NCI-H1048 (cell line): ENCODE results near the gene HIBADH.
"Not testable (repeated sequence)": the region's sequence is repeated elsewhere in the genome, so short reads cannot be mapped to it uniquely, and the experiment has no call there.

ENCODE experiments used
- DNase-seq: peaks from one replicate; lab custom pipeline; 2025; lab: John Stamatoyannopoulos, UW

Gene HIBADH

DNA sequence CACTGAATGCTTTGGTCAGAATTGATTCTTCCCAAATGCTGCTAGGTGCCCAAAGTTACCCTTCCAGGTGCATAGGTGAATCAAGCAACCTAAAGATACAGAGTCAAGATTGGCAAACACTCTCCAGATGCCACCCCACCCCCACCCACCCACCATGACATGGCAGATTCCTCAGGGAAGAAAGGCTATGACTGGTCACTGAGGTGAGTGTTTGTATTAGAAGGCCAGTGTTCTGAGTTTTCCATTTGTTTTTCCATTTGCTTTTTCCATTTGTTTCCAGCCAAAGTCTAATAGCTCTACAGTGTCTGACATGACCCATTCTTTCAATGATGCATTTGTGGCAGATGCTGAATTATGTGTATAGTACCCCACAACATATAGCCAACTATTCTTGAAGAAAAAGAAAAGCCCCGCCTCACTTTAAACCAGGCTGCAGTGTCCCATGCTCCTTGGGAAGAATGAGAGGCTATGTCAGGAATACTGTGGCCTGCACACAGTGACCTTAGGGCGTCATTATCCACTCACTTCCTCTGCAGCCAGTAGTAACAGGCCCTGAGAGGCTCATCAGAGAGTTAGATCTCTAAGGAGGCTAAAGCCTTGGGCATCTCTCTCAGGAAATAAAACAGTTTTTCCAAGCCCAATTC is 16.1 kb upstream of the HIBADH start:
- DNase-seq, result no peak

DNA sequence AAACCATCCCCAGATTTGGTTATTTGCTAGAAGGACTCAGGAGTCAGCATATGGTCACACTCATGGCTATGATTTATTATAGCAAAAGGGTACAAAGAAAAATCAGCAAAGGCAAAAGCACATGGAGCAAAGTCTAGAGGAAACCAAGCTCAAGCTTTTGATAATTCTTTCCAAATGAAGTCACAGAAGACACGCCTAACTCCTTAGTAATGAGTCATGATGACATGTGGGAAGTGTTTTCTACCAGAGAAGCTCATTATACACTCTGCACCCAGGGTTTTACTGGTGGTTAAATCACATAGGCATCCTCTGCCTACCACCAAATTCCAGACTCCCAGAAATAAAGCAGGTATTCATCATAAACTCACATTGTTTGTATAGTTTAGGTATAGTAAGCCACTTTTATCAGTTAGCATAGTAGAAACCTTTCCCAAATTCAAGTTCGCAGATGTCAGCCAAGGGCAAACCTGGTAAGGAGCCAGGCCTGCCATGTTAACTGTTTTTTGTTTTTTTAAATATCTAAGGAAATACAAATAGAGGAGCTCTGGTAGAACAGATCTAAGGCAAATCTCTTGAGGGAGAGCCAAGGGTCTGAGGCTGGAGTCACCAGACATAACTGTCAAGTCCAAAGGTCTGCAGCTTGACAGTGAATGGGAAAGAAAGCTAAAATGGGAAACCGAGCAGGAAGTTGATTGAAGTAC is 15.4 kb upstream of the HIBADH start:
- no peak for DNase-seq

DNA sequence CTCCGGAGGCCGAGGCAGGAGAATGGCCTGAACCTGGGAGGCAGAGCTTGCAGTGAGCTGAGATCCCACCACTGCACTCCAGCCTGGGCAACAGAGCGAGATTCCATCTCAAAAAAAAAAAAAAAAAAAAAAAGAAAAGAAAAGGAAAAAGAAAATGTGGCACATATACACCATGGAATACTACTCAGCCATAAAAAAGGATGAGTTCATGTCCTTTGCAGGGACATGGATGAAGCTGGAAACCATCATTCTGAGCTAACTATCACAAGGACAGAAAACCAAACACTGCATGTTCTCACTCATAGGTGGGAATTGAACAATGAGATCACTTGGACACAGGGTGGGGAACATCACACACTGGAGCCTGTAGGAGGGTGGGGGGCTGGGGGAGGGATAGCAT is 11.4 kb upstream of the HIBADH start:
- not testable (repeated sequence) for DNase-seq

DNA sequence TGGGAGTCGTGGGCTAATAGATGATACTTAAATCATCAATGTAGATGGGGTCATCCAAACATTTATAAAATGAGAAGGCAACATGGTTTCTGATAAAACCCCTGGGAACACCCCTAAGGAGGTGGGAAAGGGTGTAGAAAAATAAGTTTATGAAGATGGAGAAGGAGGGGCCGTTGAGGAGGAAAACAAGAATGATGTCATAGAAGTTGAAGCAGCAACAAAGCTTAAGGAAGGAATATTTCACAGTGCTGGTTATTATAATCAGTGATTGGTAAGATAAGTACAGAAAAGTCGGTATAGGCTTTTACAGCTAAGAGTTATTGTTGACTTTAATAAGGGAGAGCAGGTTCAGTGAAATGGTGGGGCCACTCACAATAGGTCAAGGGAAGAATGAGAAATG is 9.0 kb upstream of the HIBADH start:
- DNase-seq, result no peak

DNA sequence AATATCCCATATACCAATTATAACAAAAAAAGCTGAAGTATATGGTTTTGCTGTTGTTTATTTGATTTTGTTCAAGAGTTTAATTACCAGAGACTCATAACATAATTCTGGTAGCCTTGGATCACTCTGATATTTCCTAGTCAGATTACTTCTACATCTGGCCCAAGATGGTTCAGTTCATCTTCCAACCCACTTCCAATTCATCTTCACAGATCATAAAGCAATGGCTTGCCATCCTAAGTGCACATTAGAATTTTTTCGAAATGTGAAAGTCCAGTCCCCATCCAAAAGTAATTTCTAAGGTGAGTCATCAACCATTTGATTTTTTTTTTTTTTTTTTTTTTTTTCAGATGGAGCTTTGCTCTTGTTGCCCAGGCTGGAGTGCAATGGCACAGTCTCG is 8.0 kb upstream of the HIBADH start:
- DNase-seq, result no peak

DNA sequence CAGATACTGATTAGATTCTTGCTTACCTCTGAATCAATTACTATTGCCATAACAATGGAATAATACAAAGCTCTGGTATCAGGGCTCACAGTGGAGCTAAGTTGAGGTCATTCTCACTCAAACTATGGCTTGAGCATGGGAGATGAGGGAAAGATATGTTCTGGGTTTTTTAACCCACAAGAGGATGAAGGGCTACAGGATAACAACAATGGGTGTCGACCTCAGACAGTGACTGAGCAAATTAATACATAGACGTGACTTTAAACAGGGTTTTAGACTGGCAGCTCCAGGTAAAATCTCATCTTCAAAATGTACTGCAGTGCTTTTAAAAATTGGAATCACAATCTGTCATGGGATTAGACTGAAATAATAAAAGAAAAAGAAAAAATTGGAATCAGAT is 7.5 kb upstream of the HIBADH start:
- no peak for DNase-seq

DNA sequence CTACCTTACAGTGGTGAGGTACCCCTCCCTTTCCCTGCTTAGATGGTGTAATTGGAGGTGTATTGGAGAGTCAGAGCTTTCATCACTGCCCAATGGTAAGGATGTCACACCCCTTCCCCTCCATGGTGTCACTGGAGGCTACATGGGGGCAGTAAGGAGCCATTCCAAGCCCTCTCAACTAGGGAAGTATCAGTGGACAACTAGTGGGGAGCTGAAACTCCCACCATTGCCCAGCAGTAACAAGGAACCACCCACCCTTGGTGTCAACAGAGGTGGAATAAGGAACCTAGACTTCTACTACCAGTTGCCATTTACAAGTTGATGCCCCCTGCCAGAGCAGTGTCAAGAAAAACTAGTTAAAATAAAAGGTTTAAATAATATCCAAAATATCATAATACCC is 2.8 kb upstream of the HIBADH start:
- no peak for DNase-seq

DNA sequence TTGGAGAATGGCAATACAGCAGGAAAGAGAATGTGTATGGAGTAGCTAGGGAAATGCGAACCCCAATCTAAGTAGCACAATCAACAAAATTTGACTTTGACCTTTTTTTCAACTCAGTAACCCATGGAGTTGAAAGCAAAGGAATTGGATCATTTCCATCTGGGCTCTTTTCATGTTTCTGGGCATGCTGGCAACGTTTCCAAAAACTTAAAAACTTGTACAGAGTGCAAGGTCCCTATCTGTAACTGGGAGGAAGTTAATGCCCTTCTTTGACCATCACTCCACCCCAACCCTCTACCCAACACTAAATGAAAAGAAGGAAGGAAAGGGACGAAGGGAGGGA is 1.3 kb upstream of the HIBADH start:
- no peak for DNase-seq

DNA sequence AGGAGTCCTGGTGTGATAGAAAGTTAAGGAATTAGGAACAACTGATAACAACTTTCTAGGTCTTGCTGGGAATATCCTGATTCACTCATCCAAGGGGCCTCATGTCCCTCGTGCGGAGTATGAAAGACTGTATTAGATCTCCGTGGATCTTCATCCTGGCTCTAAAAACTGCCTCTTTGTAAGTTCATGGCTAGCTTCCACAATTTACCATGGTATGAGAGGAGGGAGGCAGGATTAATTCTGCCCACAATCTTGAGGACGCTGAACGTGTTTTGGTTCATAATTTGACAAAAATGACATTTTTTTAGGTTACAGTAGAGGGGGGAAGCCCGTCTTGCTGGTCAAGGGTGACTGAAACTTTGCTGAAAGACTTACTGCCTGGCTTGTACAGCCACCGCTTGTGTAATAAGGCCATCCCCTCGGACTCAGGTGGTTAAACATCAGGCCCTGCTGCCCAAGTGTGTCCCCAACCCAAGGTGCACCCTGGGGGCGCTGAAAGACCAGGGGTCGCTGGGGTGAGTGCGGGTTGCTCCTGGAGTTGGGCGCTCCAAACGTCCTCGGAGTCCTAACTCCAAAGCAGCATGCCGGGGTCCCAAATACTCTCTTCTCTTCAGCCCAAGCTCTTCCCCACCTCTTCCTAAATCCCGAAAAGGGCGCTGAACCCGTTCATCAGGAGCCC is 733 bp downstream of the HIBADH start:
- DNase-seq, result no peak

DNA sequence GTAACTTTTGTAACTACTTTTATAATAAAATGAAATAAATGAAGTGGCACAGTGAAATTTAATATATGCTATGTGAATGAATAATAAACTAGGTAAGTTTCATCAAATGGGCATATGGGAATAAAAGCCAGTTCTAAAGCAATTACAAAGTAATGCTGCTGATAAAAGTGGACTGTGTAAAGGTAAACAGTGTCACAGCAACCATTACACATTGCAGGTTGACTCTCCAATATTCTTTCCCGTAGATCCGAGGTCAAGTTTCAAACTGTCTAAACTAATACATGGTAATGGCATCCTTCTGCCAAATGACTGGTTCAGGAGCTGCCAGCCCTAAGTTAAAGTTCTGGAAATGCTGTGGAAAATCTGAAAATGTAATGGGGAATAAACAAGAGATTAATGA is 6.0 kb downstream of the HIBADH start:
- DNase-seq, result no peak

DNA sequence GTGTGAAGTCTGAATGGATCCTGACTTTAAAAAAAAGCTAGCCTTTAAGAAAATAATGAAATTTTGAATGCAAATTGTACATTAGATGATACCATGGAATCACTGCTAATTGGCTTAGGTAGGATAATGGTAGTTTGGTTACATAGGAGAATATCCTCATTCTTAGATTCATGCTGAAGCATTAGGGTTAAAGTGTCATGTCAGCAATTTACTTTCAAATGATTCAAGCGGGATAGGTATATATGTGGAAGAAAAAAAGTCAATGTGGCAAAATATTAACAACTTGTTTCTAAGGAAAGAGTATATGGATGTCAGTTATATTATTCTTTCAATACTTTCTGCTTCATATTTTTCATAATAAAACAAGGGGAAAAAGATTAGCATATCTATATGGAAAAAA is 7.5 kb downstream of the HIBADH start:
- no peak for DNase-seq

DNA sequence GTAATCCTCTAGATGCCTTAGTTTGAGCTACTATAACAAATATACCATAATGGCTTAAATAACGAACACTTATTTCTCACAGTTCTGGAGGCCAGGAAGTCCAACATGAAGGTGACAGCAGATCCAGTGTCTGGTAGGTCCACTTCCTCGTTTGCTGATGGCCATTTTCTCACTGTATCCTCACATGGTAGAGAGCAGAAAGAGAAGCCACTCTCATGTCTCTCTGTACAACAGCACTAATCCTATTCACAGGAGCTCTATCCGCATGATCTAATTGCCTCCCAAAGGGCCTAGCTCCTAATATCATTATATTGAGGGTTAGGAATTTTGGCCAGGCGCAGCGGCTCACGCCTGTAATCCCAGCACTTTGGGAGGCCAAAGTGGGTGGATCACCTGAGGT is 10.2 kb downstream of the HIBADH start:
- DNase-seq, result no peak

DNA sequence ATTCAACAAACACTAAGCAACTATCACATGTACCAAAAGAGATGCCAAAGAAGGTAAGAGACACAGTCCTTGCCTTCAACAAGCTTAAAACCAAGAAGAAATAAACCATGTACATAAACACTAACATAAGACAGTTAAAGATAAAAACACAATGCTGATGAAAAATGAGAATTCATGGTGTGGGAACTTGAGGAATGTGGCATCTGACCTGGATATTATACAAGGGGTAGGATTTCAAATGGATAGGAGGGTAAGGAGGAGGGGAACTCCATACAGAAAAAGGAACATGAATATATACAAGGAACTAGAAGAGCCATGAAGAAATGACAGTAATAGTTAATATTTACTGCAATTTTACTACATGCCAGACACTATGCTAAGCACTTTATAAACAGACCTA is 11.0 kb downstream of the HIBADH start:
- DNase-seq, result no peak

DNA sequence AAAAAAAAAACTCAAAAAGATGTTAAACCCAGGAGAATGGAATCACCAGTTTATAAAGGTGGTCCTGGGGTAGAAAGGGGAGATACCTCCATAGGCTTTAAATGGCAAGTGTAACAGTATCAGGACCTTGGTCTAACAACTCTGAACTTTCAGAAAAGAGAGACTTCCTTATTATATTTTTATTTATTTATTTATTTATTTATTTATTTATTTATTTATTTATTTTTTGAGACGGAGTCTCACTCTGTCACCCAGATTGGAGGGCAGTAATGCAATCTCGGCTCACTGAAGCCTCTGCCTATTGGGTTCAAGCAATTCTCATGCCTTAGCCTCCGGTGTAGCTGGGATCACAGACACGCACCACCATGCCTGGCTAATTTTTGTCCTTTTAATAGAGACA is 12.4 kb downstream of the HIBADH start:
- no peak for DNase-seq

DNA sequence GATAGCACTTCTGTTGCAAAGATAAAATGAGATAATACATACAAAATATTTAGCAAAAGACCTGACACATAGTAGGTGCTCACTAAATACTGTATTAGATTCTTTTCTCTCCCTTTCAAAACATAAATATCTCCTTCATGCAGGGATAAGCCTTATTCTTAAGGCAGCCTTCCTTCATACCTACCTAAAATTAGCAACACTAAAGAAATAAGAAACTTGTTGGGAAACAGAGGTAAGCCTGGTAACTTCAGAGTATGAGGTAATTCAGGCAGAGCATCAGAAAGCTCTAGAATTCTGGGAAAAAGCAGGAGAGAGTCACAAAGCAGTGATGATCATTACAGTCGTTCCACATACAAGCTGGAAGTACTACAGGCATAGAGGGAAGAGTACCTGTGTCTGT is 15.2 kb downstream of the HIBADH start:
- no peak for DNase-seq

DNA sequence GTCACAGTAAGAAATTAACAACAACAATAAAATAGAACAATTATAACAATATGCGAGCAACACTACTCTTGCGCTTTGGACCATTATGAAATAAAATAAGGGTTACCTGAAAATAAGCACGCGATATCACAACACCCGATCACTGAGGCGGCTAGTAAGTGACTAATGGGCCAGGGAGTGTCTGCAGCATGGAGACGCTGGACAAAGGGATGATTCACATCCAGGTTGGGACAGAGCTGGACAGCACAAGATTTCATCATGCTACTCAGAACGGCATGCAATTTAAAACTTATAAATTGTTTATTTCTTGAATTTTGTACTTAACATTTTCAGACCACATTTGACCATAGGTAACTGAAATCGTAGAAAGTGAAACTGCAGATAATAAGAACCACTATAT is 15.6 kb downstream of the HIBADH start:
- no peak for DNase-seq

DNA sequence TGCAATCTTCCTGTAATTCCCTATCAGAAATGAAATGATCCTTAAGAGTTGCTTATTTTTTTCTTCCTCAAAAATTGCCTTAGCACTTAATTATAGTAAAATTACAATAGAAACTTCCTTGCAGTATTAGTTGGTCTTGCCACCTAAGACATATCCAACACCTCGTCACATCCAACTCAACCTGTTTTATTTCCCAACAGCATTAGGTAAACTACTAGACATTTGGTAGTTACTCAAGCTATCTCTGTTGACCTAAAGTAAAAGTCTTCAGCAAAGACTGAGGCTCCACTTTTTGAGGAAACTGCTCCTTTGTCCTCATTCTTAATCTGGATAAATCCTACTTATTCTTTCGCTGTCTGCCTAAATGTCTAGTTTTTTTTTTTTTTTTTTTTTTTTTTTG is 20.4 kb downstream of the HIBADH start:
- DNase-seq, result no peak

DNA sequence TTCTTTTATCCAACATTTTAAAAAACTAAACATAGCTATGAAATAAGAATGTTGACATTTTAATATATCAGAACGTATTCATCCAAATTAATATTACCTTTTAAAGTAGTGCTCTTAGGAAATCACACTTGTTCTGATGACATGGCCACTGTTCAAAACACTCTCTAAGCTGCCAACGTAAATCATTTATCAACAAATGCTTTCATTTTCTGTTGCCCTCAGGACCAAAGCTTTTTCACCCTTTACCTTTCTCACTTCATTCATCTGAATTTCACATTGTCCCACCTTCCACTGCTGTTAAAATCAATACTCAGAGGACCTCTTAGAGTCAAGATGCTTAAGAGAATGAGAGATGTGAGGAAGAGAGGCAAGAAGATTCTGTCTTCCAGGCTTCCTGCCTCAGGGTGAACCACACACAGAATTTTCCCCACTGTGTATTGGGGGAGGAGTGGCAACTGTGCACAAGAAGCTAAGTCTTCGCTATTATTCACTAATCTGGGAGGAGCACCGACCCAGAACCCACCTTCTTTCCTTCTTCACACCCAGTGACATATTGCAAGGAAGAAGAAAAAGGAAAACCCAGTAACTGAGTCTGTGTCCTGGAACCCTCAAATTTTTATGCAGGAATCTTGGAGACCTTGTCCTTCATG is 21.0 kb downstream of the HIBADH start:
- no peak for DNase-seq

DNA sequence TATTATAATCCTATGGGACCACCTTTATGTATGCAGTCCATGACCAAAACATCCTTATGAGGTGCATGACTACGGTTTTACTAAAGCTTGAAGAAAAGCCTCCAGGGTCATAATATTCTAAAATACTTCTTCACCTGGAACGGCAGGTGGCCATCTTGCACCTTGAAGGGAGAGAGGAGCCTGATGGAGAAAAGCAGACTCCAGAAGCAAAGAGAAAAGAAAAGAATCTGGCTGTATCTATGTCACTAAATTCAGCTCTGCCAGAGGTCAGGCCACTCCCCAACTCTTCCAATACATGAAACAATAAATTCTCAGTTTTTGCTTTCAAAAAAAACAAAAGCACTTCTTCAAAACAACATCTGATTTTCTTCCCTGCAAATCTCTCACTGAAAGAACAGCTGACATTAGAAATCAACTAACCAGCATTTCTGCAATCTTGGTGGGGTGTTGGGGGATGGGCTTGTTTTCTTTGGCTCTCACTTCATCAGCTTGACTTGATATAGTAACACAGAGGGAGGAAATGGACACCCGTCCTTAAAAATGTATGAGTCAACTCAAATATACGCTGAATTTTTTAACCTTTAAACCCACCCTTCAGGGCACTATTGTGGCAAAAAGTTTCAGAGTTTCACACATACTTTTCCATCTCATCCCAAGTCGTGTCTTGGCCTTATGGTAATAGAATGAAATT is 21.7 kb downstream of the HIBADH start:
- no peak for DNase-seq

DNA sequence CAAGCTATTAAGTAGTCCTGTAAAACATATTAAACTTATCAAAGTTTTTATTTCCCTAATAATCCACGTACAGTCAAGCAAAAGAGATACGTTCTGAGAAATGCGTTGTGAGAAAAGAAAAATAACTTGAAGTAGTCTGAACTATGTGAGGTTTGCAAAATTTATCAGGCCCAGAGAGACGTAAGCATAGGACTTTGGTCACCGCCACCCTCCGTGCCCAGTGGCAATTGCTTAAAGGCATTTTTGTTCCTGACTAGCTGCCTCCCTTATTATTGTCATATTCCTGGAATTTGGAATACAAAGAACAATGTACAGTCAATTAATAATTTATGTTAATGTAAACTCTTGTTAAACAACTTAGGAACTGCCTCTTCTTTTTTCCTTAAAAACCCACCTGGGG is 22.8 kb downstream of the HIBADH start:
- DNase-seq, result no peak

DNA sequence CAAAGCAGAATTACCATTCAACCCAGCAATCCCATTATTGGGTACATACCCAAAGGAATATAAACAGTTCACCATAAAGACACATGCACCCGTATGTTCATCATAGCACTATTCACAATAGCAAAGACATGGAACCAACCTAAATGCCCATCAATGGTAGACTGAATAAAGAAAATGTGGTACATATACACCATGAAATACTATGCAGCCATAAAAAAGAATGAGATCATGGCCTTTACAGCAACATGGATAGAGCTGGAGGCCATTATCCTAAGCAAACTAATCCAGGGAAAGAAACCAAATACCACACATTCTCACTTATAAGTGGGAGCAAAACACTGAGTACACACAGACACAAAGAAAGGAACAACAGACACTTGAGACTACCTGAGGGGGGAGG is 23.6 kb downstream of the HIBADH start:
- not testable (repeated sequence) for DNase-seq

DNA sequence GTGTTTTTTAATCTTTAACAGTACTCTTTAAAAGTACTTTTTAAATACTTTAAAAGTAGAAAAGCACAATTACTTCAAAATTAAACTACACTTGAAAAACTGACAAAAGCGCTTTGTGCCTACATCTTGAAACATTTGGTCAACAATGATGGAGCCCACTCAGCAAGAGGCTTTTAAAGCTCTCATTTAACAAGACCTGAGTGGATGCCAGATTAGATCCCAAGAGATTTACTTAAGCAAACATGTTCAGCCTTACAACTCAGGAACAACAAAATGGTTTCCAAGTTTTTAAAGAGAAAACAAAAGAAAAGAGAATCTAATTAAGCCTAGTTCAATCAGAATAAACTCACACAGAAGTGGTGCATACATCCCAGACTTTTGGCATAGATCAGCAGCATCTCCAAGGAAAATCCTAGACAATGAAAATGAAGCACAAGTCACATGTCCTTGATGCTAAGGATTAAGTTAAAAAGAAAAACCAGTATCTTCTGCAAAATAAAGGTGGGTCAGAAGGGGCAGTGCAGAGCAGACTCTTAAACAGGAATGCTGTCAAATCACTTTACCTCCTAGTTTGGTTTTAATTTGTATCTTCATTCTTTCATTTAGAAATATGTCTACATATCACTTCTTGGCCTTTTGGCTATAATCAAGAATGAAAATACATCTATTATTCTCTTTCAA is 26.2 kb downstream of the HIBADH start:
- DNase-seq, result no peak
